Stimulated activated CD4-positive, alpha-beta T cell treated with anti-CD3 and anti-CD28 coated beads, Interleukin-12 subunit alpha, Interleukin-12 subunit beta, amount 100 ng/mL, for 48 hours (primary cell): ENCODE measurements around the gene ARHGEF6.
A peak's percentile ranks its signal among the peaks of the same experiment; 100 is the strongest.

Experiments used
- DNase-seq, 3 donors: peaks; one replicate each; pipeline ENCODE4 v3.0.0-alpha.2; 2020; ENCODE audit warnings: low read depth in 2 of 3, low spot score in 1 of 3

The ARHGEF6 gene

DNA sequence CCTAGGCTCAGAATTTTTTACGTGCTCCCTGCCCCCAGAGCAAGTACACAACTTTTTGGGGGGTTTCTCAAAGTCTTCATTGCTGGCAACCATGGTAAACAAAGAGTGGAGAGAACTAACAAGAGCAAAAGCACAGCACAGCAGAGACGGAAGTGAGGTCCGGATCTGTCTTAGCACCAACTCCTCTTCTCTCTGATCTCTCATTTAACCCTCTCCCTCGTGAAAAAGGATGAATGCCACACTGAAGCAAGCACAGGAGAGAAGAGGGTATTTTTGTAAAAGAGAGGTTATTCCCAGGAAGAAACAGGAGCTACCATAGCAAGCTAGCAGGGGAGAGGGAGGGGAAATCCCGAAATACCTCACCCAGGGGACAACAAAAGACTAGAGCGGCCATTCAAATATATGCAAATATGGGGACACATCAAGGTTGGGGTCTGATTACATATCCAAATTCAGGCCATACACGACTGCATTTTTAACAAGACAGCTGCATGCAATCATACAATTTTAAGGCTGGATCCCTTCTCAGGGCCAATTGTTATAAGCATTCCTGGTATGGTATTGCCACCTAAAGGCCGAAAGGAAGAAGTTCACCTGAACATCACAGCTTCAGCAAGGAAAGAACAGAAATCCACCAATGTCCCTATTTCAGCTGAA is 86.2 kb downstream of the ARHGEF6 start:
- DNase-seq: no peak

DNA sequence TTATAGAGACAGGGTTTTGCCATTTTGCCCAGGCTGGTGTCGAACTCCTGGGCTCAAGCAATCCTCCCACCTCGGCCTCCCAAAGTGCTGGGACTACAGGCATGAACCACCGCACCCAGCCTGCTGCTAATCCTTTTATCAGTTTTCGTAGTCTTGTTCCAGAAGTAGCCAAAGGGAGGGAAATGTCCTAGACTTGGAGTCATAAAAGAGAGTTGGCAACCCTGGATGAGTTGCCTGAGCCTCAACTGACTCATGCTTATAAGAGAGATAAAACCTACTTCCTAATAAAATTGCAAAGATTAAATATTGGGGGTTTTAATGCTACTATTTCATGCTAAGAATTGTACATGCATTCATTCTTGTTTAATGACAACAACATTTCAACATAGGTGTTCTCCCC is 88.5 kb downstream of the ARHGEF6 start:
- no peak for DNase-seq

DNA sequence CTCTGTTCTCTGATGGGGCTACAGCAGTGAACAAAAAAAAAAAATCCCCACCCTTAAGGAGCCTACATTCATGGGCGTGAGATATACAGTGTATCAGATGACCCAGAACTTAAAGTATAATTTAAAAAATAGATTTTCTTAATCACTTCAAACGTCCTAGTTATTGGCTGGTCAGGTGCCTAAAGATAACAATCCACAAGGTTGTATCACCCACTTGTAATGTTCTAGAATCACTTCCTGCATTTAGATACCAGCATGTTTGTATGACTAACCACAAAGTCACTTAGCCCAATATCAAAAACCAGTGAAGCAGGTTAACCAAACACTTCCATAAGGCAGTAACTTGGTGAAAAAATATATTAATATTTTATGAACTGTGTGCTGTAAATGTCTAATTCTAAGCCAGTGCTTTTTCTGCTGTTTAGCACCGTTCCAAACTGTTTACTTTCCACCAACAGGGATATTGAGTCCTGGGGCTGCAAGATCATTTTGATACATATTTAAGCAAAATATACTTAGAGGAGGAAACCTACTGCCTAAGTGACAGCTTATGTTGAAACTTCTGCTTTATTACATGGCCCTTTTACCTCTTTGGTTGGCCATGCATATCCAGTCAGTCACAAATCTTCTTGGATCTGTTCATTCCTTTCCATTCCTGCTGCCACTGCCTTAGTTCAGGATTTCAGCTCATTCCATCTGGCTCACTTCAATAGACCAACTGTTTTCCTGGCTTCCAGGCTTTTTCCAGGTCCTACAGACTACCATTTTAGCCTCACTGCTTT is 89.5 kb downstream of the ARHGEF6 start:
- no peak for DNase-seq

DNA sequence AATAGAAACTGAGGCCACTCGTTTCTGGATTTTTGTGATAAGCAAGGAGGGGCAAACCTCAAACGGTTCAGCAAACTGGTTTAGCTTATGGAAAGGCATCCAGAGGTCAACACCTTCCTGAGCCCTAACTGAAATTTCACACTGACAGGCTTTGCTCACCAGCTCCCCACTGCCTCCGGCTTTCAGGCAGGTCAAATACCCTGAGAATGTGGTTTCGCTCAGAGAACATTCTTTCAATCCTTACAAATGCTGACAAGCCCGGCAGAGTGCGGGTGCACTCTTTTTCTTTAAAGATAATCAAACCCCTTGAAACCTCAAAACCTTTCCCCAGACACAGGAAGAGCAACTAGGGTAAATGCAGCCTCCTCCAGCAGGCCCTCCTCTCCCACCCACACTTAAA is 91.3 kb downstream of the ARHGEF6 start:
- DNase-seq: no peak

DNA sequence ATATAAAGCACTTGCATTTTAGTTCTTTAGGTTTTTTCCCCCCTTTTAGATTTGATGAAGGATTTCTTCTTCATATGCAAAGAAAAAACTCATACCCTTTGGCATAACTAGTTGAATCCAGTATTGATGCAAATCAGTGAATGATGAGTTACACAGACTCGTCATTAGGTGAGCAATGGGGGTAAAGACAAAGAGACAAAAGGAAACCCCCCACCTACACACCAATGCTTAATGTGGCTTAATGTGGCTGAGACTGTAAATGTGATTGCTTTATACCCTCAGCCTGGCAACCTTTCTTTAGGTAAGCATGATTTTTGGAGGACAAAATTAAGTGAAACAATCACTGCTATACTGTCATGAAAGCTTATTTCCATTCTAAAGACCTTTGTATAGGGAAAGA is 93.3 kb downstream of the ARHGEF6 start:
- DNase-seq: peak in 1 of 3 donors; percentile 64

DNA sequence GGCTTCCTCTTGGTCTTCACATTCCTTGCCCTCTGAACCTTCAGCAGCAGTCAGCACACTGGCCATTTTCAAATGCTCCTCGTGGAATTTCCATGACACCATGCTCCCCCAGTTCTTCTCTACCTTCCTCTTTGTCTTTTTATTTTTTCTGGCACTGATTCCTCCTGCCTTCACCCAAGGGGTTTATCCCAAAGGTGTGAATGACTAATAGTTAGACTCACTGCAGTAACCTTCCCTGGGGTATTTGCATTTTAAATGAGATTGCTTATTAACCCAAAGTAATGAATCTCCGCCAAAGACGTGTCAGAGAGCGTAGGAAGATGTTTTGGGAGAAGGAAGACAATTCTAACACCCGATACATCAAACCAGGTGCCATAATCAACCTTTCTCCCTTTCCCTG is 96.6 kb downstream of the ARHGEF6 start:
- DNase-seq: no peak

DNA sequence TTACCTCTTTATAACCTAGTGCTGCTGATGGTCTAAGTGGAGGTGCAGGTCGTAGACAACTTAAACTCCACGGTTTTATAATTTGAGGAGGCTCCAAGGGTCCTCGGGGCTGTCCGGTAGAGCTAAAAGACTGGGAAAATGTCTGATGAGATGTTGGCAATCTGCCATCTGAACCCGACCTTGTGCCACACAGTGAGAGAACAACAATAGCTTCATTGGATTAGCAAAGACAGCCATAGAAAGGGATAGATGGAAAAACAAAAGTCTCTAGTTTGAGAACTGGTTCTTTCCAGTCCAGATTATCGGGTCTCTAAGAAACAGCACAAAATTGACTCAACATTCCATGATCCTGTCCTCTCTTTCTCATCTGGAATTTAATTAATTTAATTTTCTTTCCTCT is 101.2 kb downstream of the ARHGEF6 start:
- no peak for DNase-seq

DNA sequence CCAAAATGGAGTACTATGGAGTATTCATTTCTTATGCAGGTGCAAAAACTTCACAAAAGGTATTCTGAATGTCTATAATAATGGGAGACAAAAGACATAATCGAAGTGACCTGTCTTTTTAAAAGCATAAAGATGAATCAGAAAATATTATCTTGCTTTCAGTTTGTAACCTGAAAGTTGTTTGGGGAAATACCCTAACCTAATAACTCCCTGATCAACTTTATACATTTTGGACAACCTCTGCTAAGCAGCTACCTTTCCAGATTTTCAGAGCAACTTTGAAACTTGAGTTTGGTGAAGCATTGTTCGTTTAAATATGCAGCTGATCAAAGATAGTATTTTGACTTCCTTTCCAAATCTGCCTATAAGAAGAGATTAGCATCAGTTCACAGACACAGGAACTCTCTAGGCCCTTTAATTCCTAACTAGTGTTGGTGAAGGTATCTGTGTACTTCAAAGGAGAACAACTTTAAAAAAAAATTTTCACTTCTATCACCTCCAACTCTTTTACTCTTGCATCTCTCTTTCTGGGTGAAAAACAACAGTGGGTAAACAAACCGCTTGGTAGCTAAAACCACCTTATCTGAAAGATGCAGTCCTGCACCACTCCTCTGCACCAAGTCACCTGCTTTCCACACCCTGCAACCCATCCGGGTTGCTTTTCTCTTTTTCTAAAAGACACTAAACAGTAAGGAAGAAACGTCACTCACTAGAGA is 106.3 kb downstream of the ARHGEF6 start:
- no peak for DNase-seq

DNA sequence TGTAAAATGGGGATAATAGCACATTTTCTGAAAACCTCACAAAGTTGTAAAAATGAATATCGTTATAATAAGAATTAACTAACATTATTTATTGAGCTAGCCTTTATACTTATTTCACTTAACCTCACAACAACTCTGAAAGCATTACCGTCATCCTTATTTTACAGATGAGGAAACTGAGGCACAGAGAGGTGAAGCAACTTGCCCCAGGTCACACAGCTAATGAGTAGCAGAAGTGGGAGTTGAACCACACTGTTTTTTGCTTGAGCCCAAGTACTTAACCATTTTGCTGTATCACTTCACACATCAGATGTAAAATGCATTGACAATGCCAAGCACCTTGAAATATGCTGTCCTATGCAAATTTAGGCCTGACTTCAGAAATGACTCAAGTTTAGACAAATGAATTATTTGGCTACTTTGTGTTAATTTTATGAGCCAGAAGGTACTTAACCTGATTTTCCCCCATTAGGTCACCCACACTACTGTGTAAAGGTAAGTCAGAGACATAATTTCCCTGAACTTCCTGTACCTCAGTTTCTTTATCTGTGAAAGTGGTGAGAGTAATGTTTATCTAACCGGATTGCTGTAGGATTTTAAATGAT is 109.6 kb downstream of the ARHGEF6 start:
- DNase-seq: no peak

DNA sequence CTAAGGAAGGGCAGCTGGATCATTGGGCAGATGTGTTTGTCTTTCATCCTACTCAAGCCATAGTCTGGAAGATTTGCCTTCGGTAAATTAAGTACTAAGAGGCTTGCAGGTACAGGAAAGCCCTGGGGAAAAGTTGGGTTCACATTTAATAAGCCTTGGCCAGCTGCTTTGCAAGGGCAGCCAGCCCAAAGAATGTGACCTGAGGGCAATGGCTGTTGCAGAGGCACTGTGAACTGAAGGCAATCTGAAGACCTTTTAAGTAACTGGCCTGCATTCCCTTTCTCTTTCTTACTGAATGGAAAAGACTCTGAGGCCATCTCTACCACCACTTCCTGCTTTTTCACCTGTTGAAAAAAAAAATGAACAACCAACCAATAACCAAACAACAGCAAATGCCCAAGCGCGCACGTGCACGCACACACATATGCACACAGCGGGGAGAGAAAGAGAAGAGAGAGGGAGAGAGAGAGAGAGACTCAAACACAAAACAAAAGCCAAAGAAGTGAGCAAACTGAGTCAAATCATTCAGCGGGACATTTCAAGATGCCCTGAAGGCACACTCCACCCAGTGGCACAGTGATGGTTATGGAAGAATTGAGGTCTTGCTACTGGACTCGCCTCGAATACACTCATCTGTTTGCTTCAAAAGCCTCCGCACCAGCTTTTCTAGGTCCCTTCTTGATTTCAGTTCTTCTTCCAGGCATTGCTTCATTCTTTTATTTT is 113.1 kb downstream of the ARHGEF6 start:
- DNase-seq: no peak

DNA sequence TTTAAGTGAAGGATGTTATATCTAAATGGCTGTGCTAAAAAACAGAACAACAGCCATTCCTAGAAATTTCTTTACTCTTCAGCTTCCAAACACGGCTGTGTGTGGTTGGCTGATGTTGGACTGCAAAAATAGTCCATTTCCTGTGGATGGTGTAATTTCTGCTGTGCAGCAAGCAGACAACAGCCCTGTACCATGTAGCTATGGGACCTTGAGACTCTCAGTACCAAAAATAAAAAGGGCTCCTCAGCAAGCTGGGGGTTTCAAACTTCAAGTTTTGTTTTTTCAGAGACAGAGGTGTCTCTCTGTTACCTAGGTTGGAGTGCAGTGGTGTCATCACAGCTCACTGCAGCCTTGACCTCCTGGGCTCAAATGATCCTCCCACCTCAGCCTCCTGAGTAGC is 114.6 kb downstream of the ARHGEF6 start:
- no peak for DNase-seq

DNA sequence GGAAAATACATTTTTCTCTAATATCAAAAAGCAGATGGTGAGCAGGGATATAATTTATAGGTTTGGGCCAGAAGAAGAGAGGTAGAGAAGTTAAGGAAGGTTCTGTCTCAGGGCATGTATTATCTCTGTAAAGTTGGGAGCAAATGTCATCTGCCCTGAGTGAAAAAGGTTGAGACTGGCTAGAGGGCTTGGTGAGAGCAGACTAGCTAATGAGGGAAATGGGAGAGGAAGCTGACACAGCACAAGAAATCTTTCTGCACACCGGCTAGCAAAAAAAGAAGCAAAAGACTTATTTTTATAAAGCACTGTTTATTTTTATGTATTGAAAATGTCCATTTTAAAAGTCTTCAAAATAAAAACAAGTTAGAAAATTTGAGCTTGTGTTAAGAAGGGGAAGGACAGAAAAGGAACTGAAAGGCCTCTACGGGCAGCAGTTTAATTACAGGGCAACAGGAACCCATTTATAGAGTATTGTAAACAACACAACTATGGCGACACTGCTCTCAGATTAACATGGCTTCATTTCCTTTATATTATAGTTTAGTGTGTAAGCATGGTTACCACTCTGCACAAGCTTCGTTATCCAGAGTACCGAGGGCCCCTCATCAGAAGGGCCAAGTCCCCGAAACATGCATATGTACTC is 115.4 kb downstream of the ARHGEF6 start:
- DNase-seq: no peak

DNA sequence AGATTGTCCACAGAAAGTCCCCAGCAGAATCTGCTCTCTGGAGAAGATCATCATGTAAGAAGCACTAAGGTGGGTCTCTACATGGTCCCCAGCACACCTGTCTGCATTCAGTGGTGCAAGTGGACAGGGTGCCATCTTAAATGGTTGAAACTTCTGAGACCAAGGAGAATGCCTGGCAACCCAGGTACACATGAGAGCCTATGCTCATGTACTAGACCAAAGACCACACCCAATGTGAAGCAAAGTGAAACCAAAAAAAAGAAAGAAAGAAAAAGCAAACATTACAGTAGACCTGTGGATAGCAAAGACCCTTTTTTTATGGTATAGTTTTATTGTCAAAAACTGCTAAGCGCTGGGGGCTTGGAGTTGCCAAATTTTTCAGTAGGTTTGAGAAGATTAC is 117.8 kb downstream of the ARHGEF6 start:
- DNase-seq: no peak

DNA sequence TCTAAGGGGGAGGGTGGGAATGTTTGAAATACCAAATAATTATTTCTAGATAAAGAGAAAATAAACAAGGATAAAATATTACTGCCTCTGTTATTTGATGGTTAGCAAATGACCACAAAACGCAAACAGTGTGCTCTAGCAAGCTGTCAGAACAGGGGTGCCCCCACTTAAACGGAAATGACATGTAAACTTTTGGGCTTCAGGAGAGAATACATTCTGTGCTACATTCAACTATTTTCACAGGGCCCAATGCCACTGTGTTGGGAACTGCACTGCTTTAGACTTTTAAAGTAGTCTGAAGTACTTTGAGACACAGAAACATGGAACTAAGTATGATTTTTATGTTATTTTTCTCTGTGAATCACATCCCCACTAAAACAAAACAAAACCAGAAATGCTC is 118.6 kb downstream of the ARHGEF6 start:
- DNase-seq: no peak

DNA sequence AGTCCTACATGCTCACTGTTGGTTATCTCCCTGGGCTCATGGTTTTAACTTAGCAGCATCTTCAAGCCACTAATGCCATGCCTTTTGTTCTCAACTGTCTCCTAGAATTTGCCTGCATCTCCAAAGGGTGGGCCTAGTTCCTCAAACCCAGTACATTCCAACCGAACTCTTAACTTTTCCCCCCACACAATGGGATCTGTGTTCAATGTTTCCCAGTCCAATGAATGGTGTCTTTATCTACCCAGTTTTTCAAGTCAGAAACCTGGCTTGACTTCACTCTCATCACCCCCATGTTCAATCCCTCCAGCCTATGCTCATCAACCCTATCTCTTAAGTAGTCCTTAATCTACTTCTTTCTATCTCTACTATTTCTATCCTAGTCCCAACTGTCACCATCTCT is 119.8 kb downstream of the ARHGEF6 start:
- no peak for DNase-seq

DNA sequence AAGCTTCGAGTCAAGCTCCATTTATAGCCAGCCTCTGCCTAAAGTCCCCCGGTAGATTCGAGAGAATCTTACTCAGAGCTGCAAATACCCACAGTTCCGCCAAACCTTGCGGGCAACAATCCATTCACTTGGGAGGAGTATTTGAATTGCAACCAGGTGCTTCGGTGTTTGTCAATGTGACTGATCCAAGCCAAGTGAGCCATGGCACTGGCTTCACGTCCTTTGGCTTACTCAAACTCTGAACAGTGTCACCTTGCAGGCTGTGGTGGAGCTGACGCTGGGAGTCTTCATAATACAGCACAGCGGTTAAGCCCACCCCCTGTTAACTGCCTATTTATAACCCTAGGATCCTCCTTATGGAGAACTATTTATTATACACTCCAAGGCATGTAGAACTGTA is 121.6 kb downstream of the ARHGEF6 start:
- no peak for DNase-seq

DNA sequence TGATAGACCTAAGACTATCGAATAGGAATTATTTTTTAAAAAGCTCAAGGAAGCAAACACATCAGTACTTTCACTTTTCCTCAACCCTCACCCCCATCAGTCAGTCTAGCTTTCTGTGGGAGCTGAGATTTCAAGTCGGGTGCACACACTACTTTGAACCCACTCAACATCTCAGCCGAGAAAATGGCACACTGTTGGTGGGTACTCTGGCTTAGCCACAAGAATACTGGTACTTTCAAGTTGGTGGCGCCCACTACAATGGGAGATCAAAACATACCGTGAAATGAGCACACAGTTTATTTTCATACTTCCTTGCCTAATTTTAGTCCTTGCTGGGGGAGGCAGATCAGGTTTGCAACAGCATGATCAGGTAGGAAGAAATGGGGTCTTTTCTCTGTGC is 122.6 kb downstream of the ARHGEF6 start:
- no peak for DNase-seq

DNA sequence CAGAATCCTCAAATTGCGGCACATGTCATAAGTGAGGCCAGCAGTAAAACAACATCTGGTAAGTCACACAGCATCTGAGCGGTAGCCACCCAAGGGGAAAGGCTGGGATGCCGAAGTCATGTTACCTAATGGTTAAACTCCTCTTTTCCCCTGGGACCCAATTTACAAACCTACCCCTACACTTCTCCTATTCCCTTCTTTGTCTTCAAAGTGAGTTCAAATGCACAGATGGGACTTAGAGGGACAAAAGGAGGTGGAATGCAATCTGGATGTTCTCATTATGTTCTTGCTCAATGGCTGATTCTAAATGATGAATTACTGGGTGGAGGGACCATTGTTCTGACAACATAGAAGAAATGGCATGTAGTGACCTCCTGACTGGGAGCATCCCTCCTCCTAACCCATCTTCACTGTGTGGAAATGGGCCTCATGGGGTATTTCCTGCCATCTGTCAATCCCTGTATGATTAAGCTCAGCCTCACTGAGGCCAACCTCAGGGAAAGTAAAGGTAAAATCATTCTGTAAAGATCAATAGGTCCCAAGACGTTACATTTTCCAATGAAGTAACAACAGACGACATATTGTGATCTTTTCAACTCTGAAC is 124.3 kb downstream of the ARHGEF6 start:
- no peak for DNase-seq

DNA sequence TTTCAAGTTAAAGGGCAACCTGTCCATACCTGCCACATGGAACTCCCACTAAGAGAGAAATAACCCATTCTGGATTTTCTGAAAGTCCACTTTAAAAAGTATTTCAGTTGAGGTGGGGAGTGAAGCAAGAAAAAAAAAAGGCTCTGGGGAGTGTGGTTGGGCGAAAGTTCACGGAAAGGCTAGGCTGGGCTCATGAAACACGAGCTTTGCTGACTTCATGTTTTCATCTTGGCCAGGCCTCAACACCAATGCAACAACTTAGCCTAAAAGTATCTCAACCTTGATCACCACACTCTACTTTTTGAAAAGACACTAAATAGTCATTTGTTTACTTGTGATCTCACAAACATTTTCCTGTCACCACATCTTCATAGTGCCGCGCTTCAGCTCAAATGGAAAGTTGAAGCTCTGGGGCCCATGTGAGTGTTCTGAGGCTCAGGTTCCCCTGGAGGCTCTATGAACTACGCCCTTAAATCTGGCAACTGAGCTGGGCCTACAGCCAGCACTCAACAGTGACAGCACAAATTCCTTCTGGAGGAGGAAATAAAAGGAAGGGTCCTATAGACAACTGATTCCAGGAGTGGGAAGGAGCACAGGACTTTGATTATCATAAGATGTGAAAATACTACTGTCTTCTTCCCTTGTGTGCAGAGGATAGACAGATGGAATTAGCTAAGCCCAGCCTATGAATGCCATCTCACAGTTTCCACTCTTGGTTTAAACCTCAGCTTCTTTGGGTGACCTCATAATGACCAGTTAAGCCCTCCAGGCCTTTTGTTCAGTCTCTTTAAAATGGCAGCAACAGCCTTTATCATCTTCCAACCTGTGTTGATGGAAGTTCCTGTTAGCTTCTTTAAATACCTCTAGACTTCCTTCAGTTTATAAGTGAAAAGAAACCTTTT is 127.7 kb downstream of the ARHGEF6 start:
- DNase-seq: no peak
